Measurements from ENCODE around the gene HRH2. TPM values are rescaled to one million over a fixed set of nuclear protein-coding genes. Genes with fewer than 3 reads are reported as not detected.

The HRH2 gene
- total RNA-seq (2022; extraction: Qiagen RNA extraction; ENCODE audit: low read depth), result 0.46 to 0.73 TPM (median 0.51 TPM) in 5 replicates

GRCh38 chr5:175657593-175658271, at the start of gene HRH2:
HRH2 (plus strand) TSS chr5:175658071; CDS start chr5:175683234, 25,163 bp downstream.

Other genes starting within 250 kb of the HRH2 start
- gene DRD1, start 213.9 kb upstream of the HRH2 start, total RNA-seq (2022; extraction: Qiagen RNA extraction; ENCODE audit: low read depth), result 0.09 to 0.59 TPM (median 0.24 TPM) in 5 replicates
- gene SFXN1, start 179.5 kb upstream of the HRH2 start, total RNA-seq (2022; extraction: Qiagen RNA extraction; ENCODE audit: low read depth), result 81.9 to 96.7 TPM (median 84.6 TPM) in 5 replicates
- 97.3 to 201 TPM (median 164 TPM) in 5 replicates for gene CPLX2, start 213.5 kb downstream of the HRH2 start, total RNA-seq (2022; extraction: Qiagen RNA extraction; ENCODE audit: low read depth)

All from A549 treated with ZK216348 at 1 μM for 4 hours (cell line).